GM19193 (cell line): ENCODE data around the gene PCIF1.

Experiments used
- POLR2A ChIP-seq: IDR thresholded peaks from 4 replicates; pipeline ENCODE4 v1.6.1; 2011; ENCODE audit not compliant: insufficient read depth, insufficient read length; ENCODE audit errors: extremely low read depth

PCIF1 gene

DNA sequence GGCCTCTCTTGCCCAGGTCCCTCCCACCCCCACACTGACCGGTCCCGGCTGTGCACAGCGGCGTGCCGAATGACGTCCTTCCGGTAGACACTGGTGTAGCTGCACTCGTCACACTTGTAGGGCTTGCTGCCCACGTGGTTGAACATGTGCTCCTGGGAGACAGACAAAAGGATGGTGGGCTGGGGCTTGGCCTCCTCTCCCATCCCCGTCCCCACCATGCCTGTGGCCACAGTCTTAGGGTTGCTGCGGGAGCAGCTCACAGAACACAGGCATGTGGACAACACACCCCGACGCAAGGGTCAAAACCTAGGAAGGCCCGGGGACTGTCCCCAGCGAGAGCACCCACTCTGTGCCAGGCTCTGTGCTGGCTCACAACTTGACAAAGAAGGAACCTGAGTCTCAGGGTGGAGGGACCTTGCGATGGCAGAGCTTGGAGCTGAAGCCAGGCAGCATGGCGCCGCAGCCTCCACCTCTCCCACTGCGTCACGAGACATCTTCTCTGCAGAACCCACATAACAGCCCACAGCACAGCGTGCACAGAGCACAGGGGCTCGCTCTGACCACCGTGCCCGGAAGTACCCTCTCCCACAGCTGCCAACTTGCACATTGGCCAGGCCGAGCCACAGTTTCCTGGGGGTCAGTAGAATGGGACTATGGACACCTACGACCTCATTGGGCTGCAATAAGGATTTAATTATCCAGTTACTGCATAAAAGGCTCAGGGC, 27.7 kb downstream of the PCIF1 start:
- no peak for TF ChIP-seq POLR2A

DNA sequence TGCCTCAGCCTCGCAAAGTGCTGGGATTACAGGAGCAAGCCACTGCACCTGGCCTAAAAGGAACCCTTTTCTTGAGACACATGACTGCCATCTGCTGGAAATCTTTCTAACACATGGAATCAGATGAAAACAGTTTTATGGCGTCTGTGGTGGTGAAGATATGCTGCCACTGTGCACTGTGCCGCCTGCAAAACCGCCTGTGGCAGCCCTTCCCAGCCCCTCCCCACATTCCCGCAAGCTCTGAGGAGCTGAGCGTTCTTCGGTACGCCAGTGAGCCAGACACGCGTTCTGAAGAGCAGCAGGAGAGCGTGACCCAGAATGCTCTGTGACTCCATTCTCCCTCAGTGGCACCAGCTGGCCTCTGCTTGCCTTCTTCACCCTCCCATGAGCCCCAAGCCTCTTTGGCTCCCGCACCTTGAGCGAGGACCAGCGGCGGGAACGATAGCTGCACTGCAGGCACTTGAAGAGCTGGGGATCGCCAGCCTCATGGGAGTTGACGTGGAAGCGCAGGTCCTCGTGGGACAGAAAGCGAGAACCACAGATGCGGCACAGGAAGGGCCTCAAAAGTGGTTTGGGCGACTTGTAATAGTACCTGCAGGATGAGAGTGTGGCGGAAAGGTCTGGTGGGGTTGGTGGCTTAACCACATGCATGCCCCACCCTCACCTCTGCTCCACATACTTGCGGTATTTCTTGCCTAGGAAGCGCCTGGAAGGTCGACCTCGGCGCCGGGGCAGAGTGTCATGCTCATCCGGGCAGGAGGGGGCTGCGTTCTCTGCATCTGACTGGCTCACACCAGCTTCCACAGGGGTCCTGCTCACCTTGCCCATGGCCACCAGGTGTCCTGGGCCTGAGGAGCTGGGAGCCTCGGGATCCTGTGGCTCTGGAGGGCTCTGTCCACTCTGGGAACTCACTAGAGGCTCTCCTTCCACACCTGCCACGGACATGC, 28.8 kb downstream of the PCIF1 start:
- no peak for TF ChIP-seq POLR2A

DNA sequence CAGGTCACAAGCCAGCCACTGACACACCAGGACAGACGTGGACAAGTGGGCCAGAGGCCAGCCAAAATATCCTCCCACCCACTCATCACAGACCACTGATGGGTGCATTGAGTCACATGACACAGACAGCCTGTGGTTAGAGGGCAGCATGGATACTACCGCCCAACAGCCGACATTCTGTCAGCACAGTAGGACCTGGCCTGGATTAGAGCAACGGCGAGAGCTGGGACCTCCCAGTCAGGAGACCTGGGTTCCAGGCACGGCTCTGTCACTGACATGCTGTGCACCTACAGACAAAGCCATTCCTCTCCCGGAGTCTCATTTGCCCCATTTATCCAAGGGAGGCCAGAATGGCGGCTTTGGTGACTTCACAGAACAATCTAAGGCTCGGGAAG, 29.5 kb downstream of the PCIF1 start:
- no peak for TF ChIP-seq POLR2A

DNA sequence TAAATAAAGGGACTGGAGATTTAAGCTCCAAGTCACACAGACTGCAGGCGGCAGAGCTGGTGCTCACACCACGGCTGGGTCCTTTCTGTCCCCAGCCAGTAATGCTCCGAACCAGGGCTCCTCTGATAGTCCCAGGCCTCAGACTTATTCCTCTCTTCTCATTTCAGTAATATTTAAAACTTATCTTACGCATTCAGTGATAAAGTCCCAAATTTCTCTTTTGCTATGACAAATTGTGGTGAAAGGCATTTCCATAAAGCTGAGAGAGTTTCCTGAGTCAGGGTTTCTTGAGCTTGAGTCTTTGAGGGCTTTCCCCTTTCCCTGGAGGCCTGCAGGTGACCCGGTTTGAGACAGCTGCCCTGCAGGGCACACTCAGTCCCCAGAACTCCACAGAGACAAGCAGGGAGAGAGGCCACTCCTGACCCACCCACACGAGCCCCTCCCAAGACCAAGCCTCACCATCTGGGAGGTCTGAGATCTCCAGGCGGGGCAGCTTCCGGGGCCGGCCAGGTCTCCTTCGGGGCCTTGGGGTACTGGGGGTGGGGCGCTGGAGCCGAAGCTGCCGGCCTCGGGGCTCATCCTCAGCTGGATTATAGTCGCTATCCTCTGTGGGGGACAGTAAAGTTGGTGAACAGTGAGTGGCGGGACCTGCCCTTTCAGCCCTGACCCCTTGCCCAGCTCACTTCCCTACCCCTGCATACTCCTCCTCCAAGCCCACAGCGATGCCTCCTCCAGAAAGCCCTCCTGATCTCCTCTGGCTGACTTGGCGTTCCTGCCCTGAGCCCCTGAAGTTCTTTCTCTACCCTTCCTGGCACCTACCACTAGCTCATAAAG, 30.9 kb downstream of the PCIF1 start:
- no peak for TF ChIP-seq POLR2A

DNA sequence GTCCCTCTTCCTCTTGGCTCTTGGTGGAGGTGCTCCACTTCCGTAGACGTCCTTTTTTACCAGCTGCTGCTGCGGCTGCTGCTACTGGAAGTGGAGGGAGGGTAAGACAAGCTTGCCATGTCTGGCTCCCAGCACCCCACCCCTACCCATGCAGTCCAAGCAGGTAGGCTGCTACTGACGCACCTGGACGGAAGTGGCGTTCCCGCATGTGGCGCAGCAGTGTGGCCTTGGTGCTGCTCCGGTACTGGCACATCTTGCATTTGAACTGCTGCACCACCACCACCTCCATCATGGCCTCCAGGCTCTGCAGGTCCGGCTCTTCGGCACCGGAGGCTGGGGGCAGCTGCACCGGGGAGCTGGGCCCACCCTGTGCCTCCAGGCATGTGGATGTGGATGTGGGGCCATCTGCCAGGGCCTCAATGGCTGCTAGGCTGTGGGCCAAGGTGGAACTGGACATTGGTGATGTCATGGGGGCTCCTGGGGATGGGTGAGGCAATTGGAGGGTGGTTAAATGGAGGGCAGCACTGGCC, 33.1 kb downstream of the PCIF1 start:
- no peak for TF ChIP-seq POLR2A

DNA sequence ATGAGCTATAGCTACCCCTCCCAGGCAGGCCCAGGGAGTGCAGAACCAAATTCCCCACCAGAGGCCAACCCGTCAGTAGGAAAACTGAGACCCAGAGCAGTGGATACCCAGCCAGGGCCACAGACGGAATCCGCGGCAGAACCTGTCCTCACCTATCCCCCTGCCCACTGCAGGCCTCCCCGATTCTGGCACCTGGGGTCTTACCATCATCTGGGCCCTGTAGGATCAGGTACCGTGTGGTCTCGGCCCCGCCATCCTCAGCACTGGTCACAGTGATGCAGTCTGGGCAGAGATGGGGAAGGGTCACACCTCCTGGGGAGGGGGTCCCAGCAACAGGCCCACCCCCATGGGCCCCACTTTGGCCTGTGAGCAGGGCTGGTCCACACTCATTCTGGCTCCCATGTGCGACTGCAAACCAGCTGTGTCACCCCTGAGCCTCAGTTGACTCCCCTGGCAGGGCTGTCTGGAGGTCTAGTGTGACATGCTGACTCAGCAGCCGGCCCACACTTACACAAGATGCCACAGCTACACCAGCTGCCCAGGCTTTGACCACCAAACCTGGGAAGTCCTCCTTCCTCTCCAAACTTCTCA, 33.7 kb downstream of the PCIF1 start:
- TF ChIP-seq POLR2A: no peak

DNA sequence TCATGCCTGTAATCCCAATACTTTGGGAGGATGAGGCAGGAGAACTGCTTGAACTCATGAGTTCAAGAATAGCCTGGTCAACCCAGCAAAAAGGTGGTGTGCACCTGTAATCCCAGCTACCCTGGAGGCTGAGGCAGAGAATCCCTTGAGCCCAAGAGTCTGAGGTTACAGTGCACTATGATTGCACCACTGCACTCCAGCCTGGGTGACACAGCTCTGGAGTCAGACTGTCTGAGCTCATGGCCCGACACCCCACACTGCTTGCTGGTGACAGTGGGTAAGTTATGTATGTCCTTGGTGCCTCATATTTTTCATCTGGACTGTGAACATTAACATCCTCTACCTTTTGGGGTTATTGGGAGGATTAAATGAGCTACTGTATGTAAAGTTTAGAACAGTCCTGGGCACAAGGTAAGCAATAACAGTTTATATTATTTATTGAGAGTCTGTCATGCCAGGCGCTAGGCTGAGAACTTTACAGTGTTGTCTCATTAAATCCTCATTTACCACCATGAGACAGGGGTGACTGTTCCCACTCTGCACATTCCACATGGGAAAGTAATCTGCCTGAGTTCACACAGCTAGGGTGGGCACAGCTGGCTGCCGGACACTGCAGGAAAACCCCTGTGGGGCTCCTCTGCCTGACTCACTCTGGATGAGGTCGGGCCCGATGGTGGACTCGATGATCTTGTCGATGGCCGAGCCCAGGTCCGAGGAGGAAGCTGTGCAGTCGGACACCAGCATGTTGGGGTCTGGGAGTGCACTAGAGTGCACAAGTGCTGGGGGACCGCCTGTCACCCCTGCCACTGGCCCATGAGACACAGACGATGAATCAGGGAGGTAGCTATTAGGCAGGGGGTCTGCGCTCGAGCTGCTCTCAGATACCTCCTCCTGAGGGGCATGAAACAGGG, 34.6 kb downstream of the PCIF1 start:
- no peak for TF ChIP-seq POLR2A

DNA sequence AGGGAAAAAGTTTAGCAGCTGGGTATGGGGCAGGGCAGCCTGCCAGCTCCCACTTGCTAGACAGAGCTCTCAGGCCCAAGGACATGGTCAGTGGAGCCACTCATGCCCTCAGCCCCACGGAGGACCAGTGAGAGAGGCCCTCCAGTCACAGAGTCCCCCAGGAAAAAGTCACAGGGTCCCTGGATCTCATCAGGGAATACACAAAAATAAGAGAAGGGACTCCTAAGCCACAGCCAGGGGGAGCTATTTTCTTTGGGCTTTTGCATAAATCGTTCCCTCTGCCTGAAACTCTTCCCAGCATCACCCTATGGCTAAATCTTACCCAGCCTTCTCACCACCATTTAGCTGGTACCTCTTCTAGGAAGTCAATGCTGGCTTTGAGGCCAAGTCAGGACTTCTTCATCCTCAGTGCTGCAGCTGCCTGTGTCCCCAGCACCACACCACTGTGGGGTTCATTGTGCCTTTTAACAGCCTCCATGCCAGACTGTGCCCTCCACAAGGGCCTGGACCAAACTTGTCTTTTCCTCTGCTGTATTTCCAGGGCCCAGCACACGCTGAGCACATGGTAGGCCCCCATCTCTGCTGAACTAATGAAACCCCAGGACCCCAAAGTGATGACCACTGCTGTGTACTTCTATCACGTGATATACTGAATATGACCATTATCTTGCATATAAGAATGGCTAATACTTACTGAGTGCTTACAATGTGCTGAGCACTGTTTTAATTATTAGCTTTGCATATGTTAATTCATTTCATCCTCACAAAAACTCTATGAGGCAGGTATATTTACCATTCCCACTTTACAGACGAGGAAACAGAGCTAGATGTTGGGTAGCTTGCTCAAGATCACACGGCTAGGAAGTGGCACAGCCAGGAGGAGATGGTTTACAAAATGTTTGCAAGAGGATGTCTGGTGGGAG, 35.5 kb downstream of the PCIF1 start:
- TF ChIP-seq POLR2A: no peak

DNA sequence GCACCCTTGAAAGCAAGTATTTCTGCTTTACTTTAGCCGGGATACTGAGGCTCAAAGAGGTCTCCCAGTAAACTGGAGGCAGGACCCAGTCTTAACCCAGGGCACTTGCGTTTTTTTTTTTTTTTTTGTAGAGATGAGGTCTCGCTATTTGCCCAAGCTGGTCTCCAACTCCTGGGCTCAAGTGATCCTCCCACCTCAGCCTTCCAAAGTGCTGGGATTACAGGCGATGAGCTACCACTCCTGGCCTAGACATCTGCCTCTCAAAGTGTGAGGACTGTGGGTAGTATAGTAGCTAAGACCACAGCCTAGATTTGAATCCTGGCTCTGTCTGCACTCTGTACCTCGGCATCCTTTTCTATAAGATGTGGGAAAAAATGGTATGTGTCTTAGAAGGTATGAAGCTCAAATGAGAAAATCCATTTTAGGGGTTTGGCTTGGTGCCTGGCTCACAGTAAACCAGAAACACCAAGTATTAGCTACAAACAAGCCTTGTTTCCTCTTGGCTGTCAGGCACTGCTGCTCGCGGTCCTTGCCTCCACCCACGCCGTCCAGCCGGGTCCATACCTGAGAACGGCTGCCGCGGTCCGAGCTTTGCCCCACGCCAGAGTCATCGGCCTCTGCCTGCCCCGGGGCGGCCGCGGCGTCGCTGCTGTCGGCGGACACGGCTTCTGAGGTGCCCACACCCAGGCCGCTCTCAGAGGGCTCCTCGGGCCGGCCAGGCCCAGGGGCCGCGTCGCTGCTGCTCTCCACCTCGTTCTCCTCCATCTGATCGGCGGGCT, 36.4 kb downstream of the PCIF1 start:
- no peak for TF ChIP-seq POLR2A

DNA sequence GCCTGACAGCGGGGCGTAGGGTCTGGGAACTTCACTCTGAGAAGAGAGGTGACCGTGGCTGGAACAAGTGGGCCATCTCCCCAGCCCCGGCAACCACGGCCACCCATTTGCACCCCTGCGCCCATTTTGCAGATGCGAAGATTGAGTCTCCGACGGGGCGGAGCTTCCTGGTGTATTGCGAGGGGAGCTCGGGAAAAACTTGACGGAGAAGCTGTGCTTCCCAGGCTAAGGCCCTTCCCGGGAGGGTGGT, 36.9 kb downstream of the PCIF1 start:
- TF ChIP-seq POLR2A: peak; percentile 43

DNA sequence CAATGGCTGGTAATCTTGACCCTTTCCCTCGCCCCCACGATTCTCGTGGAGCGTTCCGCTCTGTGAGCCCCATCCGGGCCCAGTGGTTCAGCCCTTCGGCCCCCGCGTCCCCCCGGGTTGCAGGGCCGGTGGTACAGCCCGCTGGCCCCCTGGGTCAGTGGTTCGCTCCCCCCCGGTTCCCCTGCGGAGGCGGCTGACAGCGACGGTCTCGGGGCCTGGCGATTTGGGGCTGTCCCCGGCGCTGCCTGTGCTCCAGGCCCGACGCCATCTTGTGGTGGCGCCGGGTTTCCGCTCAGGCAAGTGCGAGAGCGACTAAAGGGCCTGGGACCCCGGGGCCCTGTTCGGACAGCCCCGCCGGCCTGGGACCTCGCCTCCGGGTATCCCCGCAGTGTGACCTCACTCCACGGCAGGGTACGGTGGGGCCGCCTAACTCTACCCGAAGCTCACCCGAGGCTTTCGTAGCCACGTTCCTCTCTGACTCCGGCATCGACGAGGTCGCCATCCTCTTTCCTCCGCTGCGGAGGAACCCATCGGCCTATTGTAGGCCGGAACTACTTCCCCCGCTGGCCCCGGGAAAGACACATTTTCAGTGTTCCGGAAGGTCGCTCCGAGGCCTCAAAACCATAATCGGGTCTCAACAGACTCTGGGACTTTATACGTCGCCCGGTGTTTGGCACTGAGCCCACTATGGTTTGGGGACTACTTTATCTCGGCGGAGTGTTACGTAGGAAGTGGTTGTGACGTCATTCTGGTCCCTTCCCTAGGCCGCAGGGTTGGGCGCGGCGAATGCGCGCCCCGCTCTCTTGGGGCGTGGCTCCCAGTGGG, 37.4 kb downstream of the PCIF1 start, which contains the start of gene ZNF335:
TSS of gene ZNF335 (minus strand) at position 529 of the 825 bp plus-strand sequence. CDS start 793 bp downstream, outside the sequence.
- TF ChIP-seq POLR2A: peak; percentile 80
